Measurements from ENCODE around the gene POT1.

- TF ChIP-seq POLR2AphosphoS5 (IDR thresholded peaks at IDR 0.05; ENCODE audit: low read depth, low read length) (no peak), CTCF (IDR thresholded peaks at IDR 0.05) (no peak), REST (IDR thresholded peaks at IDR 0.05; ENCODE audit: insufficient read depth in 1 of 2, low read depth in 2 of 2, low read length in 1 of 2) (no peak), SIN3A (IDR thresholded peaks at IDR 0.05; ENCODE audit: borderline replicate concordance, insufficient read depth, low read depth, low read length) (no peak)
Observed at GRCh38 chr7:124808206-124808605, 121.4 kb downstream of the POT1 start.

All from Panc1 (cell line).